Measurements from ENCODE around the gene FANCE.

The FANCE gene

DNA sequence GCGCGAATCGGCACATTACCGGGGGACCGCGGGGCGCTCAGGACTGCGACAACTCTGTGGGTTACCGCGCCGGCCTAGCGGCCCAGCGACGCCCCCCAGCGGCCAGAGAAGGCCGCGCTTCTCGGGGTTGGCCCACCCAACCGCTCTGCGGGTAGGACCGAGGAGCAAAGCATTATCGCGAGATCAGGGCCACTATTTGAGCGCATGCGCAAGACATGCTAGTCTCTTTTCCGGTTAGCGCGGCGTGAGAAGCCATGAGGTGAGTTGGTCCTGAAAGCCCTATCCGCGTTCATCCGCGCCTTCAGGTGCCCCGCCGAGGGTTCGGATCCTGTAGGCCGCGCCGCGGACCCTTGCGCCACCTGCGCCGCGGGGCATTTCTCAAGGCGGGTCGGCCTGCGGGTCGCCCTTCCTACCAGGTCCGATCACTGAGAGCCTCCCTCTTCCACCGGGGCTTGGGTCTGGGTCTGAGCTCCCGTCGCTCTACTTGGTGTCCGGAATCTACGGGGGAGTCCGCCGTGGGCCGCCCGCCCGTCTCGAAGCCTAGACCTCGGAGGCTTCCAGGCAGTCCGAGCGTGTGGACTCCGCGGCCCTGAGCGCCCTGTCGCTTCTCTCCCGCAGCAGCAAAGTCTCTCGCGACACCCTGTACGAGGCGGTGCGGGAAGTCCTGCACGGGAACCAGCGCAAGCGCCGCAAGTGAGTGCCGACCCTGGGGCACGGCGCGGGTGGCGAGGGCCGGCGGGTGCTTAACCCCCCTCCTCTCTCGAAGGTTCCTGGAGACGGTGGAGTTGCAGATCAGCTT is 16.2 kb downstream of the FANCE start, which contains the start of gene RPL10A:
Gene RPL10A (plus strand): TSS at position 221 of the 799 bp plus-strand sequence. CDS start 34 bp downstream, at position 255.
- no peak for DNase-seq (ENCODE audit: low read depth, low spot score)

DNA sequence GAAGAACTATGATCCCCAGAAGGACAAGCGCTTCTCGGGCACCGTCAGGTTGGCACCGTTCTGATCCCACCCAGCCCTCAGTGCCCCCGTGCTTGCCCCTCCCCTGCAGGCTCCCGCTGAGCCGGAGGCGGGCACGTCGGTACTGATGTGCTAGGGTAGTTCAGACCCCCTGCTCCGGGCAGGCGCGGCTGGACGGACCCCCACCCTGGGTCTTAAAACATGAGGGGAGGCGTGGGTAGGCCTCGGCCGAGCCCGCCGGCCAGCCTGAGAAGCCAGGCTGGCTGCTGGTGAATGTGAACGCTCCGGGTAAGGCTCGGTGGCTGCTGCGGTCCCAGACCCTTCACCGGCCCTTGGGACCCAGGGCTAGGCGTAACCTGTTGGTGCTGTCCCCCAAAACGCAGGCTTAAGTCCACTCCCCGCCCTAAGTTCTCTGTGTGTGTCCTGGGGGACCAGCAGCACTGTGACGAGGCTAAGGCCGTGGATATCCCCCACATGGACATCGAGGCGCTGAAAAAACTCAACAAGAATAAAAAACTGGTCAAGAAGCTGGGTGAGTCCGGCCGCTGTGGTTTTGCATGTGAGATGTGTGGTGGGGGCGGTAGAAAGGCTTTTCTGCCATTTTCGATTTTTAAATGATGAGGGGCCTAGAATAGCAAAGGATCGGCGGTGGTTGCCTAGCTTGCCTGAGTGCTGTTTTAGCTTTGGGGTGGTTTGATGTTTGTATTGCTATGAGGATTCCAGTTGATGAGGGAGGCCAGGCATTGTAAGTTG is 17.0 kb downstream of the FANCE start:
- no peak for DNase-seq (ENCODE audit: low read depth, low spot score)

DNA sequence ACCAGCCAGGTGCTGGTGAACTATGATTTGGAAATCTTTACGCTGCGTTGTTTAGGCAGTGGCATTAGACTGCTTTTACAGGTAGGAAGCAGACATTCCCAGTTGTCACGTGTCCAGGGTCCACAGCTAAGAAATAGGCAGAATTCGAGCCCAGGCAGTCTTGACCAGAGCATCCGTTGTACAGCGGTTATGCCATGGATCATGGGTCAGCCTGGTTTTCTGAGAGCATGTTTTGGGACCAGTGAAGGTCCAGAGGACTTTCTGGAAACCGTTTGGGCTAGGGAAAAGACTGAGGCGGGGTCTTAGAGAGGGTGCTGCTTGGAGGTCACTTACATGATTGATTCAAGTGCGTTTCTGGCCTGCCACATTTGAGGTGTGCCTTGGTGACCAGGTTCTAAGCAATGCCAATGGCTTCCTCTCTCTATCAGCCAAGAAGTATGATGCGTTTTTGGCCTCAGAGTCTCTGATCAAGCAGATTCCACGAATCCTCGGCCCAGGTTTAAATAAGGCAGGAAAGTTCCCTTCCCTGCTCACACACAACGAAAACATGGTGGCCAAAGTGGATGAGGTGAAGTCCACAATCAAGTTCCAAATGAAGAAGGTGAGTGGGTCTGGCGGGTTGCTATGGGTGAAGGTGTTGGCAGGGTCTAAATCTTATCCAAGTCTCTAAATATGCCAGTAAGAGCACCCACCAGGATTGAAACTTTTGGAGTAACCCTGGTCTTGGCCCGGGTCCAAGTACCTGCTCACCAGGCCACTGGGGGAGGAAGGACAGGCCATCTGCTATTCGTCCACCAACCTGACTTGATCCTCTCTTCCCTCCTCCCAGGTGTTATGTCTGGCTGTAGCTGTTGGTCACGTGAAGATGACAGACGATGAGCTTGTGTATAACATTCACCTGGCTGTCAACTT is 17.9 kb downstream of the FANCE start:
- no peak for DNase-seq (ENCODE audit: low read depth, low spot score)

DNA sequence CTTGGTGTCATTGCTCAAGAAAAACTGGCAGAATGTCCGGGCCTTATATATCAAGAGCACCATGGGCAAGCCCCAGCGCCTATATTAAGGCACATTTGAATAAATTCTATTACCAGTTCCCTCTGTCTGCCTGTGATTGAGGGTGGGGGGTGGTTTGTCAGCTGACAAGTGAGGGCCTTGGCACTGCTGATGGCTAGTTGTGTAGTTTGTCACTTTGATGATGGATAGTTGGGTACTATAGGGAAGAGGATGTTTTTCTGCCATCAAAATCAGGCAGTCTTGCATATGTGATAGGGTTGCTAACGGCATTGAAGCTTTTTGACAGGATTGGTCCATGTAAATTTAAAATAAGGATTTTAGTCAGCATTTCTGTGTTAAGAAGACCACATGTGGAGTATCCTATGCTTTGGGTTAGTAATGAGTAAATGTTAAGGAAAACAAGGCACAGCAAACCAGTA is 18.6 kb downstream of the FANCE start:
- DNase-seq (ENCODE audit: low read depth, low spot score): no peak

DNA sequence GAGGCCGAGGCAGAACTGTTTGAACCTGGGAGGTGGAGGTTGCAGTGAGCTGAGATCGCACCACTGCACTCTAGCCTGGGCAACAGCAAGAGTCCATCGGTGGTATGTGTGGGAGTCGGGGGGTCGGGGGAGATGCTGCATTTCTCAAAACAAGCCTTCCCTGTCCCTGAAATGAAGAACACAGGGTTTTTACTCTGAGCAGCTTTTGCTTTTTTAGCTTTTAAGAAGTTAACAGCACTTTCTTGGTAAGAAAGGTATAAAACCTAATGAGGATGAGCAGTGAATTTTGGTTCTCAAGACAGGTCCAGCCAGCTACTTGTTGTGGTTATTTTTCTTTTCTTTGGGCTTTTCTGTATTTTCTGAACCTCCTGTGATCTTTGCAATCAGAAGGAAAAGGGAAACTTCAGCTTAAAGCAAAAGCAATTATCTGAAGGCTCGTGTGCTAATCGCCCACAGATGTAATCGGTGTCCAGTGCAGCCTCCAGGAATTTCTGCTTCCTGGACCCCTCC is 19.8 kb downstream of the FANCE start:
- no peak for DNase-seq (ENCODE audit: low read depth, low spot score)

DNA sequence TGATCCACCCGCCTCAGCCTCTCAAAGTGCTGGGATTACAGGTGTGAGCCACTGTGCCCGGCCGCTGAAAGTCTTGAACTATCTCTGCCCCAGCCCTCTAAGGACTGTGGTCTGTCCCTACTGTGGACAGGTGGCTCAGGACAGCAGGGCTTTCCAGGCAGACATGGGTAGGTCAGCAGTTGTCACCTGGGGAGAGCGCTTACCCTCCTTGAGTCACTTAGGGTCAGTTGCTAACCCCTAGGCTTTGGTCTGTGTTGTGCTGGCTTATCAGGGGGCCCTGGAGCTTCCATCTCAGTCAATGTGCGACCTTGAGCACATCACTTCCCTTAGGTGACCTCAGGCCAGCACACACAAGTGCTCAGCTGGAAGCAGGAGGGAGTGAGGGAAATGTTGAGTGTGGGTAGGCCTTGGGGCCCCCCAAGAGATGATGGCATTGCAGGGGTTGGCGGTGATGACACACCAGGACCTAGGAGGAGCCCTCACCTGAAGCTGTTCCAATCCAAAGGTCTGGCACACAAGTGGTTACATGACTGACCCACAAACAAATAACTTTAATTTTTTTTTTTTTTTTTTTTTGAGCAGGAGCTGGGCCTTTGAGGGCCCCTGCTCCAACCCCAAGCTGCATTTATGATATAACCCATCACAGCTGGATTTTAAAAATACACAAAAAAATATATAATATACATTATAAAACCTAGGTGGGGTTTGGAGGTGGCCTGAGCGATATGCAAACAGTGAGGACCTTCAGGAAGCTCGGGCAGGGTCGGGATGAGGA is 21.1 kb downstream of the FANCE start:
- no peak for DNase-seq (ENCODE audit: low read depth, low spot score)

DNA sequence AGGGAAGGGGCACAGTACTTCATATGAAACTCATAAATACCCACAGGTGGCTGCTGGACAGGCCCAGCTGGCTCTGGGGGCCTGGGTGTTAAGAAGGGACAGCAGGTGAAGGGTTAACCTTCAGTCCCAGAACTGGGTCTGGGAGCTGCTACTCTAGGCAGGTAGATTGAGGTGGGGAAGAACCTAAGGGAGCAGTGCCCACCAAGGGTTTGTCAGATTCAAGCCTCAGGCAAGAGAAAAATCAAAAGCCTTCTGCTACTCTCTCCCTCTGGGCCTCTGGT is 21.7 kb downstream of the FANCE start:
- DNase-seq (ENCODE audit: low read depth, low spot score): no peak

DNA sequence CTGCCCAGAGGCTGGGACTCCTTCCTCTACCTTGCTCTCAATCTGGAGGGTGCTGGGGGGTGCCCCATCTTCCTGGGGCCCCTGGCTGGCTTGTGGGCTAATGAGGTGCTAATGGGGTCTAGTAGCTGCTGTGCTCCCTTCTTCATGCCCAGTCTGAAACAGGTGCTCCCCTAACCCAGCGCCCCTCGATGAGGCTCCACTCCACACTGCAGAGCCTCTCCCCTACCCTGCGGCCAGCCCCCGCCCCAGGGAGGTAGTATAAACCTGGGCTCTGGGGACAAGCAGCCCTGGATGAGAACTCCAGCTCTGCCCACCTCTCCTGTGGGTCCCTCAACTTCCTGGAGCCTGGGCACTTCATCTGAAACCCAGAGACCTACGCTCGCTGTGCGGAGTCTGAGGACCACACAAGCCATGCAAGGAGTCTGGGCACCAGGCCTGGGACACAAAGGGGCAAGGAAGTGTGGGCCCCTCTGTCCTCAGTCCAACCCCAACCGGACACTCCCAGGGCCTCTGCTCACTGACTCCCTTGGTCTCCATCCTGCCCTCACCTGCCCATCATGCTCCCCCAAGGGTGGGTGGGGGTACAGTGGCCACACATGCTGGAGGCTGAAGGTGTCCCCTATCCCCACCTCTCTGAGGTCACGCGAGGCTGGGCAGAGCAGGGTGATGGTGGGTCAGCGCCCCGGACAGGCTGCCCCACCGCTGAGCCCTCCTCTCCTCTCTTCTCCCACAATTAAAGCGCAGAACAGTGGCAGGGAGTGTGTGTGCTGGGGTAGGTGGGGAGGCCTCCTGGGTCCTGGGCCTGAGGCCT is 22.2 kb downstream of the FANCE start:
- no peak for DNase-seq (ENCODE audit: low read depth, low spot score)

DNA sequence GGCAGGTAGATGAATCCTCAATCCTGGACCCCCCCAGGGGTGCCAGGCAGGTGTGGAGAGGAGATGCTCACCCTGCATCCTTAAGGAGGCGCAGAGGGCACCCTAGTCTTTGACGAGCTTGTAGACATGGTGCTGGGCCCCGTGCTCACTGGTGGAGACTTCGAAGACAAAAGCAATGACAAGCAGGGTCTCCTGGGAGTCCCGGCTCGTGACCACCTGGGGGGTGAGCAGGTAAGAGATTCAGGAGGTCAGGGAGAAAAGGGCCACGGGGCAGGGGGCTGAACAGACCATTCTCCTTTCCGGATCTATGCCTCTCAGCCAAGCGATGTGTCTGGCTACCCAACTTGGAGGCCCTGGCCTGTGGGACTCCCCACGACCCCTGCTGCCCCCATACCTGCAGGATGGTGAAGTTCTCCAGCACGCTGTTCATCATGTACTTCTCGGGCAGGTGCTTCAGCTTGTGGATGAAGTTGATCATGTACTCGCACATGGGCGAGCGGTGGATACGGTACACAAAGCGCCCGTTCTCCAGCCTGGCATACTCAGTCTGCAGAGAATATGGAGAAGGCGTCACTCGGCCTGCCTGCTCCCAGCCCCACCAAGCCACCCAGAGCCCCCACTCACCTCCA is 22.9 kb downstream of the FANCE start:
- no peak for DNase-seq (ENCODE audit: low read depth, low spot score)

DNA sequence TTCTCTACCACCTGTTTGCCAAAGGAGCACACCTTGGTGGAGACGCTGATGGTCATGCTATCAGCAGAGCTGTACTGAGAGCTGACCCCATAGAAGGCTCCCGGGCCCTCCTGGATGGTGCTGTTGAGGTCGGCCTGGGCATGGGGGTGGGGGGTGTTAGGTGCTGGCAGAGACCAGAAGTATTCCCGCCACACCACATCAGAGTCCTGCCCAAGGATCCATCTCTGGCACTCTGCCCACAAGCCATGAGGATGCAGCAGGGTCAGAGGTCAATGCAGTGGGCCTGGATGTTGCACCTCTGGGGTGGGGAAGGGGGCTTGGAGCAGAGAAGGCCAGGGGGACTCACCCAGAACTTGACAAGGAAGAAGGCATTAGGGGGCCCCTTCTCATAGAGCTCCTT is 23.4 kb downstream of the FANCE start:
- DNase-seq (ENCODE audit: low read depth, low spot score): no peak

DNA sequence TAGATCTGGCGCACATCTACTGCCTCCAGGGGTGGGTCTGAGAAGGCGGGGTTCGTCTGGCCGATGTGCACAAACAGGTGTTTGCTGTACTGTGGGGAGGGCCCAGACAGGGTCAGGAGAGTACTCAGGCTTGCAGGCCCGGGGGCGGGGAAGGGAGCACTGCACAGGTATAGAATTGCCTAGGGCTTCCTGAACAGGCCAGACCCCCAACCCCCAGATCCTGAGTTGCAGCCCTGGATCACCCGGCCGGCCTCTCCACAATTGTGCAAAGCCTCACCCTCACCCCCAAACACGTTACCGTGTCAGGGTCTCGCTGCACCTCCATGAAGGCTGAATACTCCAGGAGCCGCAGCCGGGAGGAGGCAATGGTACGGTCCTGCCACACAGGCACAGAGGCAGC is 23.9 kb downstream of the FANCE start:
- DNase-seq (ENCODE audit: low read depth, low spot score): no peak

DNA sequence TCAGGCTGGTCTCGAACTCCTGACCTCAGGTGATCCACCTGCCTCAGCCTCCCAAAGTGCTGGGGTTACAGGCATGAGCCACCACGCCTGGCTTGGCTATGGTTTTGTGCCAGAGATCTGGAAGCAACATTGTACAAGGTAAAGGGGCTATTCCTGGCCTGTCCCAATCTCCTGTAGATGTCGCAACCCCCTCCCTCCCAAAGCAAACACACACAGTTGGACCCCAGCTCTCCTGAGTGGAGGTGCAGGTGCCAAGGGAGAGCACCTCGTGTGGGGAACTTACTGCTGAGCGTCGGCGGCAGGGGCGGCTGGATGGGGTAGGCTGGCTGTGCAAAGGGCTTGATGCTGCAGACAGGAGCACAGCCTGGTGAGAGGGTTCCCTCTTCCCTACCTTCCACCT is 24.9 kb downstream of the FANCE start:
- no peak for DNase-seq (ENCODE audit: low read depth, low spot score)

DNA sequence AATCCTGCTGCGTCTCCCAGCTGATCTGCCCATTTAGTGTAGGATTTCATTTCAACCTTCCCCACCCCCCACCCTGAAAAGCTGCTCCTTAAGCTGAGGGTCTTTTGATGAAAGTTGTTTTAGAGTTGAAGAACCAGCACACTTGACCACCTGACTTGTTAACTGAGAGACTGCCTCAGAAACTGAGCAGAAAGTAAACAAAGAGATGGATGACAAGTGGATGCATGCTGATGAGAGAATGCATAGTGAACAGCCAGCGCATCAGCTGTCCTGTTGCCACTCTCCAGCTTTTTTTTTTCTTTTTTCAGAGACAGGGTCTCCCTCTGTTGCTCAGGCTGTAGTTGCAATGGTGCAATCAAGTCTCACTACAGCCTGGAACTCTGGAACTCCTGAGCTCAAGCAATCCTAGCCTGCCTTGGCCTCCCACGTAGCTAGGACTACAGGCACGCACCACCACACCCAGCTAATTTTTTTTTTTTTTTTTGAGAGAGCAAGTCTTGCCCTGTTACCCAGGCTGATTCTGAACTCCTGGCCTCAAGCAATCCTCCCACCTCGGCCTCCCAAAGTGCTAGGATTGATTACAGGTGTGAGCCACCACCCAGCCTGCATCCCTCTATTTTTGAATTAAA is 25.5 kb downstream of the FANCE start:
- no peak for DNase-seq (ENCODE audit: low read depth, low spot score)

DNA sequence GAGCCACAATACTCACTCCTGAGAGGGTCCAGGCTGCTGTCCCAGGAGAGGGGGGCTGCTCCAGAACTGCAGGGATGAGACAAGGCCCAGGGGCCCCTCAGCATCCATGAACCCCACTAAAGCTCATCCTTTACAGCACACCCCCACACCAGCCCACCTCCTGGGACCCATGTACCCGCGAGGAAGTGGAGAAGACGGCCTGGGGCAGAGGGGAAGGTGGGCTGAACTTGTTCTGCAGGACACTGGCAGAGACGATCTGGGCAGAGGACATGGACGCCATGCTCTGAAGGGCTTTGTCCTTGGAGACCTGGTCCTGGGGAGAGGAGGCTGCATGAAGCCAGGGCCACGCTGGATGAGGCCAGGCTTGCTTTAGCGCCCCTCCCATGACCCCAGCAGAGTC is 26.1 kb downstream of the FANCE start:
- no peak for DNase-seq (ENCODE audit: low read depth, low spot score)

DNA sequence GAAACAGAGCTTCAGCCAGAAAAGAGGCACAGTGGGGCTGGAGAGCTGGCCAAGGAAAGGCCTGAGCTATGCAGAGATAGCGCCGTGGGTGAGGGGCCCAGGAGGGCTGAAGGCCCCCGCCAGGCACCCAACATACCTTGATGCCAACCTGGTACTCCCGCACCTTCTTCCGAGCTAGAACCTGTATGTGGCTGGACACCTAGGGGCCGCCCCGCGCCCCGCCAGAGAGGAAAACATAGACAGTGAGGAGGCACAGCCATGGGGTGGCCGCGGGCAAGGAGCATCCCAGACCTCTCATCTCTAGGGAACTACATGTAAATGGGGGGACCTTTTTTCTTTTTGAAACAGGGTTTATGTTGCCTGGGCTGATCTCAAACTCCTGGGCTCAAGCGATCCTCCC is 28.0 kb downstream of the FANCE start:
- no peak for DNase-seq (ENCODE audit: low read depth, low spot score)

DNA sequence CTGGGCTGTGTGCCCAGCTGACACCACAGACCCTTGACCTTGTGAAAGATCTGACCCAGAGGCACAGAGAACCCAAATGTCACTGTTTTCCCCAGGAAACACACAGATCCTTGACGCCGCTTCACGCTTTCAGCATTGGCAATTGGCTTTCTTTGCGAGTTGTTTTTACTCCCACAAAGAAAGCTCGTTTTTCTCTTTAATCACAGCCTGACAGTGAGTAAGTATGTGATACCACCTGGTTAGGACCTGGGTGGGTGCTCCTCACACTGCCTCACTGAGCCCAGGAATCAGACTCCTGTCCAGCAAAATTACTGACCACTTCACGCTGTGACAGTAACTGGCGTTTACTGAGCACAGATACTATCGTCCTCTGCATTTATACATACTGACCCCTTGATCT is 29.1 kb downstream of the FANCE start:
- no peak for DNase-seq (ENCODE audit: low read depth, low spot score)

DNA sequence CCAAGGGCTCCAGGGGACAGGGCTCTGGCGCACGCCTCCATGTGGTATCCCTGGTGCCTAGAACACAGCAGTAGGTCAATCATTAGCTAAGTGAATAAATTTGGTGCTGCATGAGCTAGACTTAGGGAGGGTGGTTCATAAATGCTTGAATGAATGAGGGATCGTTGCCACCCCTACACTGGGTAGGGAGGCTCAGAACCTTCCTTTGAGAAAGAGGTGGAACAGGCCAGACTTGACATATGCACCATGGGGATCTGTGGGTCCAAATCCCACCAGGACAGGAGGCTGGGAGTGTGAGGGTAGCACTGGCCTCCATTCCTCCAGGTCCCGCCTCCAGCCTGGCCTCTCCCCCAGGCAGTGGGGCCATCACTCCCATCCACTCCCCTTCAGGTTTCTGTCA is 30.9 kb downstream of the FANCE start:
- DNase-seq (ENCODE audit: low read depth, low spot score): no peak

DNA sequence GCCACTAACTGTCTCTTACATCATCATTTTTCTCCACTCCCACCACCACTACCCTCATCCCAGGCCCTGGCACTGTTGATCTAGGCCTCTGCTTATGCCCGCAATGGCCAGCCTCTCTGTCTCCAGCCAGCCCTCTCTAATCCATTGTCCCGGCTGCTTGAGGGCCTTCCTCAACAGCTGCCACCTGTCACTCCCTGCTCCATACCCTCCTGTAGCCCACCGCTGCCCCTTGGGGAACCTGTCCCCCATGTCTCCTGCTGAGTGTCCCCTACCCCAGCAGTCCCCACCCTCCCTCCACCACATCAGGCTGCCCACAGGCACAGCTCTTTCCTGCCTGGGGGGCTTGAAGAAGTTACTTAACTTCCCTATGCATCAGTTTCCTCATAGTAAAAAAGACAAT is 31.4 kb downstream of the FANCE start:
- no peak for DNase-seq (ENCODE audit: low read depth, low spot score)

DNA sequence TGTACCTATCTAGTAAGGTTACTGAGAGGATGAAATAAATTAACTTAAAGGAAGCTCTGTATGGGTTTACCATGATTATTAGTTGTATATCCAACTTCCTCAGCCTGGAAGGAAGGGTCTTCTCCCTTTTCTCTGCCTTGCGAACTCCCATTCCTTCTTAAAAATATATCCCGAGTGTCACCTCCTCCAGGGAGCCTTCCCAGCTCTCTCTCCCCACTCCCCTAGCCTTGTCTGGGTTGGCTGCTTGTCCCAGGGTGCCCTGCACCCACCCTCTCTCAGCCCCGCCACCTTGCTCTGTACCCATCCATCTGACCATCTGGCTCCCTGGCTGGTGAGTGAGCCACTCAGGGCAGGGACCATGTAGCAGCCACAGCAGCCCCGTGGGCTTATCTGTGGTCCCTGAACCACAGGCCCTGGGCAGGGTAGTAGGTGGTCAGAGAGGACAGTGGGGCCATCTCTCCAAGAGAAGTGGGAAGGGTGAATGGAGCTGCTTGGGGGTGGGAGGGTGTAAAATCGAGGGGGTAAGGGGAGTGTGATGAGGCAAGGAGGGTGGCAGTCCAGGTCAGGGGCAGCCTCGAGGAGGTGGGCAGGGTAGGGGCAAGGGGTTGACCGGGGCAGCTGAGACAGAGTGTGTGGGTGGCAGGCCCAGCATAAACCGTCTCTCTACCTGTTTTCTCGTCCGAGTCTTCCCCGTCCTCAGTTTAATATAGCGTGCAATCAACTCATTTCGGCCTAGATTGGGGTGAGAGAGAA is 31.9 kb downstream of the FANCE start:
- no peak for DNase-seq (ENCODE audit: low read depth, low spot score)

All from iPS DF 19.7 (cell line).